ENCODE data around the gene GINS1. TPM values are rescaled to one million over a fixed set of nuclear protein-coding genes. Genes with fewer than 3 reads are reported as not detected.

Gene GINS1
- polyA plus RNA-seq, 1 of the 3 experiments (the other 2 are of a cell fraction): 5.1 TPM

DNA sequence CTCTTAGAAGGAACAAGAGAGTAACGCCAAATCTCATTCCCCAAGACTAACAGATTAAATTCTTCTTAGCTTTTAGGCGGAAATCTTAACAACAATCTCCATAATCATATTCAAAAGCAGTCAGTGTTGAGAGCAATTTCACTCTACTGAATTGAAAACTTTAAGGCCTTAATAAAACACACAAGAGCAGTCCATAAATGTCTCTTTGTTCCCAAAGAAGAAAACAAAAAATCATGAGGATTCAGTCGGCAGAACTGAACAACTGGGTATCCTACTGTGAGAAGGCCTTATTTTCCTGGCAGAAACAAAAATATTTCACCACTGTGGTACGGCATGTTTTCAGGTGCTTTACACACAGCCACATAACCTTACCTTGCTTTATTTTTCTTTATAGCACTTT, 31.2 kb upstream of the GINS1 start (continued):
- no peak for TF ChIP-seq TEAD4 (IDR thresholded peaks at IDR 0.05; ENCODE audit: borderline replicate concordance, insufficient read depth)
- TF ChIP-seq SMC3 (IDR thresholded peaks at IDR 0.05; ENCODE audit: low read depth, low read length): no peak
- TF ChIP-seq ELF1 (IDR thresholded peaks at IDR 0.05): no peak

DNA sequence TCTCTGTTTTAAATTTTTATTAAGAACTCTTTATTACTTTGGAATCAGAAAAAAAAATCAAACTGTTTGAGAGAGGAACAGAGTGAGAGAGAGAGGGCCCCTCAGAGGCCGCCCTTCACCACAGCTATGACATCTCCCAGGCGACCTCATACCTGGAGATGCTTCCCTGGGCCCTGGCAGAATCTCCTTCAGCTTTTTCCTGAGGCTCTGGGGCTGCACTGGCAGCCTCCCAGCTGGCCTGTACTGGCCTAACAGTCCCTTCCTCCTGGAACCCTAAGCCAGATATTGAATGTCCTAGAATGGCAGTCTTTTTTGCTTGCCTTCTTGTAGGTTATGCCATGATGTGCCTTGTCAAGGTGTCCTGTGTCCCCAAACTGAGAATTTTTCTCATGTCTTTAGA, 30.6 kb upstream of the GINS1 start:
- Histone ChIP-seq H3K4me3 (ENCODE audit: low read depth in 2 of 2, low read length in 1 of 2) (no peak overlapping the region), H3K9me3 (no peaks in the 10 kb centered on the region; the same call in 1 of the 2 replicates), H3F3A (replicated peaks; ENCODE audit: insufficient read depth) (peaks cover 16% of the 10 kb centered on the region), H3K4me2 (no peak overlapping the region), H3K9ac (no peak overlapping the region), H2AFZ (ENCODE audit: low read depth) (no peak overlapping the region), H4K20me1 (ENCODE audit: insufficient read depth) (no peaks in the 10 kb centered on the region), H3K36me3 (replicated peaks in 1 of 2; ENCODE audit: control insufficient read depth in 1 of 2, insufficient read depth in 2 of 2, low read length in 1 of 2) (no peaks in the 10 kb centered on the region), H3K4me1 (ENCODE audit: control insufficient read depth in 1 of 2, insufficient read depth in 2 of 2, low read depth in 1 of 2, low read length in 1 of 2) (peaks cover 0 to 11% of the 10 kb centered on the region in 2 experiments; a peak in 1 of 4 replicates), H3K27me3 (ENCODE audit: insufficient read depth) (no peaks in the 10 kb centered on the region), H3K79me2 (ENCODE audit: insufficient read depth) (peaks cover 68% of the 10 kb centered on the region), H3K9me2 (no peaks in the 10 kb centered on the region), H3K27ac (ENCODE audit: low read depth in 2 of 2, low read length in 1 of 2) (no peak overlapping the region)
- WGBS (ENCODE audit: low lambda C conversion rate): 75% methylated on average over 2 of the region's 2 CpGs
- CTCF ChIA-PET: interaction anchor here (1.4 kb wide), 1 partner anchor 82 kb away, joined by 3 read pairs; no protein-coding TSS in a partner anchor
- TF ChIP-seq, protein P1, sequence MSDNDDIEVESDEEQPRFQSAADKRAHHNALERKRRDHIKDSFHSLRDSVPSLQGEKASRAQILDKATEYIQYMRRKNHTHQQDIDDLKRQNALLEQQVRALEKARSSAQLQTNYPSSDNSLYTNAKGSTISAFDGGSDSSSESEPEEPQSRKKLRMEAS (IDR thresholded peaks at IDR 0.05; ENCODE audit: low read depth): no peak
- TF ChIP-seq, protein P2, sequence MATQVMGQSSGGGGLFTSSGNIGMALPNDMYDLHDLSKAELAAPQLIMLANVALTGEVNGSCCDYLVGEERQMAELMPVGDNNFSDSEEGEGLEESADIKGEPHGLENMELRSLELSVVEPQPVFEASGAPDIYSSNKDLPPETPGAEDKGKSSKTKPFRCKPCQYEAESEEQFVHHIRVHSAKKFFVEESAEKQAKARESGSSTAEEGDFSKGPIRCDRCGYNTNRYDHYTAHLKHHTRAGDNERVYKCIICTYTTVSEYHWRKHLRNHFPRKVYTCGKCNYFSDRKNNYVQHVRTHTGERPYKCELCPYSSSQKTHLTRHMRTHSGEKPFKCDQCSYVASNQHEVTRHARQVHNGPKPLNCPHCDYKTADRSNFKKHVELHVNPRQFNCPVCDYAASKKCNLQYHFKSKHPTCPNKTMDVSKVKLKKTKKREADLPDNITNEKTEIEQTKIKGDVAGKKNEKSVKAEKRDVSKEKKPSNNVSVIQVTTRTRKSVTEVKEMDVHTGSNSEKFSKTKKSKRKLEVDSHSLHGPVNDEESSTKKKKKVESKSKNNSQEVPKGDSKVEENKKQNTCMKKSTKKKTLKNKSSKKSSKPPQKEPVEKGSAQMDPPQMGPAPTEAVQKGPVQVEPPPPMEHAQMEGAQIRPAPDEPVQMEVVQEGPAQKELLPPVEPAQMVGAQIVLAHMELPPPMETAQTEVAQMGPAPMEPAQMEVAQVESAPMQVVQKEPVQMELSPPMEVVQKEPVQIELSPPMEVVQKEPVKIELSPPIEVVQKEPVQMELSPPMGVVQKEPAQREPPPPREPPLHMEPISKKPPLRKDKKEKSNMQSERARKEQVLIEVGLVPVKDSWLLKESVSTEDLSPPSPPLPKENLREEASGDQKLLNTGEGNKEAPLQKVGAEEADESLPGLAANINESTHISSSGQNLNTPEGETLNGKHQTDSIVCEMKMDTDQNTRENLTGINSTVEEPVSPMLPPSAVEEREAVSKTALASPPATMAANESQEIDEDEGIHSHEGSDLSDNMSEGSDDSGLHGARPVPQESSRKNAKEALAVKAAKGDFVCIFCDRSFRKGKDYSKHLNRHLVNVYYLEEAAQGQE (IDR thresholded peaks at IDR 0.05; ENCODE audit: low read depth, low read length): no peak
- TF ChIP-seq YY1 (IDR thresholded peaks at IDR 0.05; ENCODE audit: low read depth): no peak
- TF ChIP-seq, protein P3, sequence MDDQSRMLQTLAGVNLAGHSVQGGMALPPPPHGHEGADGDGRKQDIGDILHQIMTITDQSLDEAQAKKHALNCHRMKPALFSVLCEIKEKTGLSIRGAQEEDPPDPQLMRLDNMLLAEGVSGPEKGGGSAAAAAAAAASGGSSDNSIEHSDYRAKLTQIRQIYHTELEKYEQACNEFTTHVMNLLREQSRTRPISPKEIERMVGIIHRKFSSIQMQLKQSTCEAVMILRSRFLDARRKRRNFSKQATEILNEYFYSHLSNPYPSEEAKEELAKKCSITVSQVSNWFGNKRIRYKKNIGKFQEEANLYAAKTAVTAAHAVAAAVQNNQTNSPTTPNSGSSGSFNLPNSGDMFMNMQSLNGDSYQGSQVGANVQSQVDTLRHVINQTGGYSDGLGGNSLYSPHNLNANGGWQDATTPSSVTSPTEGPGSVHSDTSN (IDR thresholded peaks at IDR 0.05): no peak
- no peak for TF ChIP-seq TCF12 (IDR thresholded peaks at IDR 0.05)
- TF ChIP-seq JUND (IDR thresholded peaks at IDR 0.05): no peak
- no peak for TF ChIP-seq ELF1 (IDR thresholded peaks at IDR 0.05)
- TF ChIP-seq, protein P4, sequence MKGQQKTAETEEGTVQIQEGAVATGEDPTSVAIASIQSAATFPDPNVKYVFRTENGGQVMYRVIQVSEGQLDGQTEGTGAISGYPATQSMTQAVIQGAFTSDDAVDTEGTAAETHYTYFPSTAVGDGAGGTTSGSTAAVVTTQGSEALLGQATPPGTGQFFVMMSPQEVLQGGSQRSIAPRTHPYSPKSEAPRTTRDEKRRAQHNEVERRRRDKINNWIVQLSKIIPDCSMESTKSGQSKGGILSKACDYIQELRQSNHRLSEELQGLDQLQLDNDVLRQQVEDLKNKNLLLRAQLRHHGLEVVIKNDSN (IDR thresholded peaks at IDR 0.05; ENCODE audit: borderline replicate concordance, low read depth): no peak
- no peak for TF ChIP-seq SMC3 (IDR thresholded peaks at IDR 0.05; ENCODE audit: low read depth, low read length)
- no peak for TF ChIP-seq GABPA (IDR thresholded peaks at IDR 0.05; ENCODE audit: low read depth)
- TF ChIP-seq GATA2 (CRISPR knock-in tag; IDR thresholded peaks at IDR 0.05): no peak
- TF ChIP-seq RXRA (IDR thresholded peaks at IDR 0.05; ENCODE audit: borderline replicate concordance, low read depth): no peak
- no peak for TF ChIP-seq CHD2 (IDR thresholded peaks at IDR 0.05; ENCODE audit: low read length, partially characterized antibody)
- TF ChIP-seq SIN3A (IDR thresholded peaks at IDR 0.05; ENCODE audit: borderline replicate concordance, low read depth, low read length): no peak
- no peak for TF ChIP-seq EP300 (IDR thresholded peaks at IDR 0.05; ENCODE audit: borderline replicate concordance in 1 of 2, low read depth in 1 of 2, low read length in 1 of 2)
- no peak for TF ChIP-seq TEAD4 (IDR thresholded peaks at IDR 0.05; ENCODE audit: borderline replicate concordance, insufficient read depth)
- TF ChIP-seq, protein P5, sequence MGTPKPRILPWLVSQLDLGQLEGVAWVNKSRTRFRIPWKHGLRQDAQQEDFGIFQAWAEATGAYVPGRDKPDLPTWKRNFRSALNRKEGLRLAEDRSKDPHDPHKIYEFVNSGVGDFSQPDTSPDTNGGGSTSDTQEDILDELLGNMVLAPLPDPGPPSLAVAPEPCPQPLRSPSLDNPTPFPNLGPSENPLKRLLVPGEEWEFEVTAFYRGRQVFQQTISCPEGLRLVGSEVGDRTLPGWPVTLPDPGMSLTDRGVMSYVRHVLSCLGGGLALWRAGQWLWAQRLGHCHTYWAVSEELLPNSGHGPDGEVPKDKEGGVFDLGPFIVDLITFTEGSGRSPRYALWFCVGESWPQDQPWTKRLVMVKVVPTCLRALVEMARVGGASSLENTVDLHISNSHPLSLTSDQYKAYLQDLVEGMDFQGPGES (IDR thresholded peaks at IDR 0.05; ENCODE audit: low read depth, low read length): no peak
- no peak for DNase-seq
- POLR2A ChIA-PET: no interaction called here
